ENCODE data around the gene SP110.
"Not testable (repeated sequence)": the region's sequence is repeated elsewhere in the genome, so short reads cannot be mapped to it uniquely, and the experiment has no call there.

SP110 gene

DNA sequence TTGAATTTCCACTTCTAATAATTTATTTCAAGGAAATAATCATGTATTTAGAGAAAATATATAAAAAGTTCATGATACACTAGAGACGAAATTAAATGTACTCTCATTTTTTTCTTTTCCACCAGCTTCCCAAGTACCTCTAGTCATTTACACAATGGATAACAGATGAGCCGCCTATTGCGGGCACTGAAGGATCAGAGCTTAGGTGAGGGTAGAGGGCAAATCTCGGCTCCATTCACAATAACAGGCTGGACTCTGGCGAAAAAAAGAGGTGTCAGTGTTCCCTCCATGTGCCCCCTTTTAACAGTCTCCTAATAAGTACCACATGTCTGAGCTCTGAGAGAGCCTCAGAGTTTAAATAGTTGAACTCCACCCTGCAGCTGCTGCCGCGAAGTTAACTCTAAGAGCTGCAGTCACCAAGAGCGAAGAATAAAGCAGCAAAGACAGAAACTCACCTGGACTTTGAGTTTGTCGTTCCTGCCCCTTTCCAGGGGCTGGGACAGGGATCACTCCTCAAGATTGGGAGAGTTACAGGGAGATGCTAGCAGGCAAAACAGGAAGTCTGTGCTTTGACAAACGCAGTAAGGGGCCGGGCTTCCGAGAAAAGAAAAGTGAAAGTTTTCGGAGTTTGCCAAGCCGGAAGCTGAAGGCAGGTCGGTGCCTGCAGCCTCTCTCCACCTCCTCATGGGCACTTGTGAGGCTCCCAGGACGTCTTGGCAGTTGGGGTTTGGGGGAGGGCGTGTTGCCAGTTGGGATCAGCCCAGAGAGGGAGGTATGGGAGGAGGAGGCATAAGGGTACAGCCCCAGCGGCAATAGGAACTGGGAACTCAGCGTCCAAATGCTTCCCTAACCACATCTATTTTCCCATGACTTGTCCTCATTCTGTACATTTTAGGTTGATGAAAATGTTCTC lies at the start of gene SP110:
Gene SP110, minus strand, starts transcription at position 566 of the 913 bp plus-strand sequence. CDS start 3,057 bp downstream, outside the sequence.
- DNase-seq (ENCODE audit: low read depth in 2 of 2) = peak; percentile 53 to 69

DNA sequence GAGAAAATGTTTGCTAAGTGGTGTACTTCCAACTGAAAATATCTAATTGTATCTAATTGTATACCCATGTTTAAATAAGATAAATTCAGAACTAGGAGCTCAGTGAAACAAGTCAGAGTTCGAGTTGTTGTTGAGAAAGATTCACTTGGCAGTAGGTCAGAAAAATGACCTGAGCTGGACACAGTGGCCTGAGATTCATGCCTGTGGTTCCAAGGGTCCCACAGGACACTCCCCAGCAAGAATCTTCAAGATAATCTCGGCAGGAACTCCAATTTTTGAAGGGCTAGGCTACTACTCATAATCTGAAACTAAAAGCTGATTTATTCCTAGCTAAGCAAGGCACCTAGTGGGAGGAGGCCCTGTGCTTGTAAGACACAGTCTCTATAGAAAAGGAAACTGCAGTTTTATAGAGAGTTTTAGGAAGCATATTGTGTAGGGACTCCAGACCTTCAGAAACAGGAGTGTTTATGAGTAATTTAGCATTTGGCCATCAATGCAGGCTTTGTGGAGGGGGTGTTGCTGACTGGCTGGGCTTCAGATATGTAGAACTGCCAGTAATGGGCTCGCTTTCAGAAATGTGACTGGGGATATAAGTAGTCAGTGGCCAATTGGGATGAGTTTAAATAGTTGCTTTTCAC lies 48.9 kb upstream of the SP110 start:
- no peak for DNase-seq (ENCODE audit: low read depth in 2 of 2)

DNA sequence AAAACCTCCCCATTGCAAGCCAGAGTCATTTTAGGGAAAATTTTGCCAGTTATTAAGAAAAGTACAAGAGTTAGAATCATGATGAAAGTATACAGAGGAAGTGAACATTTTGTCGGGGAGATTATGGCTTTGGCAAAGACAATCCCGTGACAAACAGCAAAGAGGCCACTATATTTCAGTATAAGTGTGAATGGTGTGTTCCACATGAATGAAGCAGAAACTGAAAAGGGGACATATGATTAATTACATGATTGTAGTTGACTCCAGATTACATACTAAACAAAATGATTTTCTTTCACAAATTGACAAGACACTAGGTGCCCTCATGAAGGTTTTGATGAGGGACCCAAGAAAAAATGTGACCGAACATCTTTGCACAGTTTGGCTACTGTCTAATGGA lies 47.8 kb upstream of the SP110 start:
- DNase-seq (ENCODE audit: low read depth in 2 of 2) = no peak

DNA sequence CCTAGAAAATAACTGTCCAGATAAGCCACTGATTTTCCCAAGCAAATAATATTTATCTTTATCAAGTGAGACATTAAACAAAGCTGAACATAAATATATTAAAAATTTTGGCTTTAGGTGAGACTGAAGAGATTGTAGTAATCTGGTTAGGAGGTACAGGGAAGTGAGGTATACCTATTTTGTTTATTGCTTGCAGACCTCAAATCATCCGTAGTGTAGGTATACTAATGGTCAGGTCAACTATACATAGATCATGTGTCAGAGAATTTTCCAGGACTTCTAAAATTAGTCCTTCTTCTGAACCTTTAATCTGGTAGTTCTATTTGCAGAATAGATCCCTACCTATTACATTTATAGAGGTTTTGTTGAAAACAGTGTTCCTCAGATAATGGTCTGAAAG lies 47.3 kb upstream of the SP110 start:
- no peak for DNase-seq (ENCODE audit: low read depth in 2 of 2)

DNA sequence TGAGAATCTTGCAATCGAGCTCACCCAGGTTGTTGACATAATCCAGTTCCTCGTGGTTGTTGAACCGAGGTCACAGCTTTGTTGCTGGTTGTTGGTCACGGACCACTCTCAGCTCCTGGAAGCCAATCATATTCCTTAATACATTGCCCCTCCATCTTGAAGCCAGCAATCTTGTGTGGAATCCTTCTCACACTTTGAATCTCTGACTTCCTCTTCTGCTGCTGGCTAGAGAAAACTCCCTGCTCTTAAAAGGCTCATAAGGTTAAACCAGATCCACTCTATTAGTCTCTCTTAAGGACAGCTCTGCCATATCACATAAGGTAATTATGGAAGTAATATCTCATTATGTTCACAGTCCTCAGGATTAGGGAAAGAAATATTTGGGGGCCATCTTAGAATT lies 46.9 kb upstream of the SP110 start:
- no peak for DNase-seq (ENCODE audit: low read depth in 2 of 2)

DNA sequence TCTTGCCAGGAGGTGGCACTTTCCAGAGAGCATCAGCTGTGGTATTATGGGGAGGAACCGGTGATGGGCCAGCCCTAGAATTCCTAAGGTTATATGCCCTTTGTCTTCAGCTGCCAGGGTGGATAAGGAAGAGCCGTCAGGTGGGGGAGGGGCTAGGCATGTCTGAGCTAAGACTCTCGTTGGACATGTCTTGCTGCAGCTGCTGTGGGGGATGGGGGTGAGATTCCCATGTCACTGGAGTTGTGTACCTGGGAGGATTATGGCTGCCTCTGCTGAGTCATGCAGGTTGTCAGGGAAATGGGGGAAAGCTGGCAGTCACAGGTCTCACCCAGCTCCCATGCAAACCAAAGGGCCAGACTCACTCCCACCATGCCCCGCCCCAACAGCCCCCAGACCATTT lies 45.2 kb upstream of the SP110 start:
- not testable (repeated sequence) for DNase-seq (ENCODE audit: low read depth in 2 of 2)

DNA sequence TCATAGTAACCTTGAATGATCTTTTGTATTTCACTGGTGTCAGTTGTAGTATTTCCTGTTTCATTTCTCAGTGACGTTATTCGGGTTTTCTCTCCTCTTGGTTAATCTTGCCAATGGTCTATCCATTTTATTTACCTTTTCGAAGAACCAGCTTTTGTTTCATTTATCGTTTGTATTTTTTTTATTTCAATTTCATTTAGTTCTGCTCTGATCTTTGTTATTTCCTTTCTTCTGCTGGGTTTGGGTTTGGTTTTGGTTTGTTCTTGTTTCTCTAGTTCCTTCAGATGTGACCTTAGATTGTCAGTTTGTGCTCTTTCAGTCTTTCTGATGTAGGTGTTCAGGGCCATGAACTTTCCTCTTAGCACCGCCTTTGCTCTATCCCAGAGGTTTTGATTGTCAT lies 42.5 kb upstream of the SP110 start:
- no peak for DNase-seq (ENCODE audit: low read depth in 2 of 2)

DNA sequence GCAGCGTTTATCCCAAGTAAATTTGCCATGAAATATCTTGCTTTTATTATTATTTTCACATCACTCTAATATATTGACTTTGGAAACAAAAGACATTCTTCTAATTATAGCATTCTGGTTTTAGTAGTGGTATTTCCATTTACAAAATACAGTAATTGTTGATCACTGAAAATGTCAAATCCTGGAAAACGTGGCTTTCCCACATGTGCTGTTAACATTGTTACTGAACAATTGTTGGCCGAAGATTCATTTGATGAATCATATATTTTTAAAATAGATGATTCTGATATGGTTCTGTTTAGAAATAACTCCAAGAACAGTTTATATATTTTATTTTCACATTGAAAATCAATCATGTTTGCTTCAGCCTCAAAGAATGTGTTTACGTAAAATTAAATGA lies 38.7 kb upstream of the SP110 start:
- no peak for DNase-seq (ENCODE audit: low read depth in 2 of 2)

DNA sequence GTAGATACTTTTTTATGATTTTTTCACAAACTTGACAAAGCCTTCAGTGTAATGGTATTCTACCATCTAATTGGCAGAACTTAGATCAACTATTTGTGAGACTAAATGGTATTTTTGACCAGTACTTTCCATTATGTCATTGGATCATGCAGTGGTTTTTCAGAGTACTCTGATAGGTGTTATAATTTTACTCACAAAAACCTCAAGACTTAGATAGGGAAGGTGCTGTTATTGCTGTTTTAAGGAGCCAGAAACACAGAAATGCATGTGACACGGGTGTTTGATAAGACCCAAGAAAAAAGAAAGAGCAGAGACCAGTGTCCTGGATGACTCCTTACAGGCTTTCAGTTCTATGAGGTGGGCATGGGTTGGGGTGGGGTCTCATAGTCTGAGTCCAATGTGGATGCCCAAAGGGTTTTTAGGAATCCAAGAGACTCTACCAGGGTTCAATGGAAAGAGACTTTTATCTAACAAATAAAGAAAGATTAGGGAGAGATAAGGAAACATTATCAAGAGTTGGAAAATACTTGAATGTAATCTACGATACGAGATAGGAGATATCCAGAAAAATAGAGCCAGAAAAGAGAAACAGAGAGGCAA lies 37.0 kb upstream of the SP110 start:
- DNase-seq (ENCODE audit: low read depth in 2 of 2) = no peak

DNA sequence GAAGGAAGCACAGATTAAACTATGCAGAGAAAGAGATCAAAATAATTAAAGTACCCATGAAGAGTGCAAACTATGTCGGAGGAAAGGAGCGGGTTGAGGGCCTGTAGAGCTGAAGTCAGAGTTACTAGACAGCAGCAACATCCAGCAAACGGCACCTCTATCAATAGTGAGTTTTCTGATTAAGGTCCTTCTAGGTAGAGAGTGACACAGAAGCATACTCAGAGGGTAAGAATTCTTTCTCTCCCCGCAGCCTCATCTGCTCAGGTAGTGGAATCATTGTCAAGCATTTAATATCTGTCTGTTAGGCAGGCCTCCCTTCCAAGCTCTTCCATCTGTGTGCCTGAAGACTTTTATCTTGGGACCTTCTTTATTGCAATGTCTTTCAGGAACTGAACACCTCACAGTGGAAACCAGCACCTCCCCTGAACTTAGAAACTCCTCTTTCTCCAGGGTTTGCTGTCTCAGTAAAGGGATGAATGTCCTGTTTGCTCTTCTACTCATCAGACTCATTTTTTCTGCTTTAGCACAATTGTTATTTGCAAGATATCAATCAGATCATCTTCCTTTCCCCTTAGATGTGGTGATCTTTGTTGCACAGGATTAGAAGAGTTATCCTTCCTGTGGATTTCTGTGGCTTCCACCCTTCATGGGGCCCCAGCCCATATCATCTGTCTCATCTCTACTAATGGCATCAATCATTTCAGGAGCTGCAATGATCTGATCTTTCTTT lies 34.5 kb upstream of the SP110 start:
- DNase-seq (ENCODE audit: low read depth in 2 of 2) = no peak

DNA sequence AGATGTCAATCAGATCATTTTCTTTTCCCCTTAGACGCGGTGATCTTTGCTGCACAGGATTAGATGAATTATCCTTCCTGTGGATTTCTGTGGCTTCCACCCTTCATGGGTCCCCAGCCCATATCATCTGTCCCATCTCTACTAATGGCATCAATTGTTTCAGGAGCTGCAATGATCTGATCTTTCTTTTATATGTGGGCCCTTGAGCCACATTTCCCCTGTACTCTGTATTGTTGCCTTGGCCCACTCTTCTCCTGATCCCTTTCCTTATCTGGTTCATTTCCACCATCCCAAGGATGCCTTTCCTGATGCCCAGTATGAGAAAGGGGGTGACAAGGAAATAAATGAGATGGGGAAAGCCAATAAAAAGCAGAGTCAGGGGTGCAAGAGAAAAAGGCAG lies 30.4 kb upstream of the SP110 start:
- DNase-seq (ENCODE audit: low read depth in 2 of 2) = no peak

DNA sequence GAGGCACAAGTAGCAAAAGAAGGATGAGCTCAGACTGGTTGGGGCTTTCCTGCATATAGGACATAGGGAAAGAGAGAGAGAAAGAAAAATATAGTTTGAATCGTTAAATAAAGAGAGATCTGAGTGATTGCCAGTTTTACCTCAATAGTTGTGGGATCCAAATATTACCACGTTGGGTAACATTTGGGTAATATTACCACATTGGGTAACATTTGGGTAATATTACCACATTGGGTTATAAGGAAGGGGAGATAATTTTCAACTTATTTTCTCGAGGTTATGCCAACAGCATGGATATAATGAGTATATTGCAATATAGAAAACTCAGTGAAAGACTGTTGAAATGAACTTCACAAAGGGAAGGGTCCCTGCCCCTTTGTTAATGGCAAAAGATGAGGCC lies 26.4 kb upstream of the SP110 start:
- DNase-seq (ENCODE audit: low read depth in 2 of 2) = no peak

DNA sequence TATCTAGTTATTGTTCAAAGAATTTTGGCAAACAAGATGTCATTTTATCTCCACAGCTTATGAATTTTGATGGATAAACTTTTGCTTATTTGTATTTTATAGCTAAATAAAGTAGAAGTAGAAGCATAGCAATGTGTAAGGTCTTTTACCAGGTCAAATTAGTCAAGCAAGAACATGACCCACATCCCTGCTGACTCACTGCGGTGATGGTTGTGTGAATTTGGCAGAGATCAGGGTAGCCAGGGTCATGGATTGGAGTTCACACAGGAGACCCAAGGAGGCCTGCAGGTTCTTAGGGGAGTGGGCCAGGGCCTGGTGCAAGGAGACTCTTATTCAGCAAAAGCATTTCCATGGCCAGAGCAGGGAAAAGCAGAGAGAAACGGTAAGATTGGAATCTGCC lies 24.4 kb upstream of the SP110 start:
- no peak for DNase-seq (ENCODE audit: low read depth in 2 of 2)

DNA sequence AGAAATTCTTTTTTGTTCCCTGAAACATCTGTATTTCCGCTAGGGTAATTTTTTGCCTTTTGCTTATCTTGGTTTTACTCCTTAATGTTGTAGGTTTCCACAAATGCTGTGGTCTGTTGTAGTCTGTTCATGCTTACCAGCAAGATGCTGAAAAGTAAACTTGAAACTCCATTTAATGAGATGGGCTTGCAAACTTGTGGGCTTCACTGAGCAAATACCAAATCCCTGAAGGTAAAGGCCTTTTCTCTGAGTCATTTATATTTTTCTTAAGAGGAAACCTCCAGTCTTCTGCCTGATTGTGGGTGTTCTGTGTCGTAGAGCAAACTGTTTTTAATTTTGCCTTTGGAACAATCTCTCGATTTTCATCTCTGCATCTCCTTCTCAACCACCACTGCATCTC lies 15.1 kb upstream of the SP110 start:
- DNase-seq (ENCODE audit: low read depth in 2 of 2) = no peak

DNA sequence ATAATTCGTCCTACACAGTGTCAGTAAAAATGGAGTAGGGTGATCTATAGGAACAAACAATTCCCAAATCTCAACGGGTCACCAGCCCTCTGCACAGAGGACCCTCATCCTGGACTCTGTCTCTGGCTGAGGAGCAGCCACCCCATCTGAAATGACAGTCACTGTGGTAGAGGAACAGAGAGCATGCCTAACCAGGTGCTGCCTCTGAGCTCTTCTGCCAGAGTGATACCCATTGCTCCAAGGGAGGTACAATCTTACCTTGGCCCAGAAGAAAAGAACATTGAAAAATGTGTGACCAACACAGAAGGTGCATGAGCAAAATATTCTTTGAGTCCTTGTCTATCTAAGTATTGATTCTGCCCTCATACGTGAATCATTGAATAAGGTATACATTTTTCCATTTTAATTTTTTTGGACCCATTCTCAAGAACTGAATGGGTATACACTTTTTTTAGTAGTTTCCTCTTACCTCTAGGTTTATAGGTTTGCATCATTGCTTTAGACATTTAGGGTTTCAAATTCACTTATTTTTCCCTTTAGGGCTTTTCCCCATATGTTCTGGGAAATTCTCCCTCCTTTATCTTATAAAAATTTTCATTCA lies 14.4 kb upstream of the SP110 start:
- DNase-seq (ENCODE audit: low read depth in 2 of 2) = no peak

DNA sequence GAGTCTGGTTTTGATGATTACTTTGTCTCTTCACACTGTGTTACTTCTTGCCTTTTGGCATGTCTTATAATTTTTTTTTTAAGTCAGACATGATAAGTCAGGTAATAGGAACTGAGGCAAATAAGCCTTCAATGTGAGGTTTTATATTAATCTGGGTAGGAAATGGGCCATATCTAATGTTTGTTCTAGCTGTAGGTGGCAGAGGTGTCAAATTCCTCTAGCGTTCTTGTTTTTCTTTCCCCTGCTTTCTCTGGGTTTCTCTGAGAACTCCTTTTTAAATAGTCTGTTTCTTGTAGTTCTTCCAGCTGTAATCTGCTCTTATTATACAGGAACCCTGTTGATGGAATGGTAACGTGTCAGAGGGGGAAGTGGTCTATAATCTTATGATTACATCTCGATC lies 11.5 kb upstream of the SP110 start:
- DNase-seq (ENCODE audit: low read depth in 2 of 2) = no peak

DNA sequence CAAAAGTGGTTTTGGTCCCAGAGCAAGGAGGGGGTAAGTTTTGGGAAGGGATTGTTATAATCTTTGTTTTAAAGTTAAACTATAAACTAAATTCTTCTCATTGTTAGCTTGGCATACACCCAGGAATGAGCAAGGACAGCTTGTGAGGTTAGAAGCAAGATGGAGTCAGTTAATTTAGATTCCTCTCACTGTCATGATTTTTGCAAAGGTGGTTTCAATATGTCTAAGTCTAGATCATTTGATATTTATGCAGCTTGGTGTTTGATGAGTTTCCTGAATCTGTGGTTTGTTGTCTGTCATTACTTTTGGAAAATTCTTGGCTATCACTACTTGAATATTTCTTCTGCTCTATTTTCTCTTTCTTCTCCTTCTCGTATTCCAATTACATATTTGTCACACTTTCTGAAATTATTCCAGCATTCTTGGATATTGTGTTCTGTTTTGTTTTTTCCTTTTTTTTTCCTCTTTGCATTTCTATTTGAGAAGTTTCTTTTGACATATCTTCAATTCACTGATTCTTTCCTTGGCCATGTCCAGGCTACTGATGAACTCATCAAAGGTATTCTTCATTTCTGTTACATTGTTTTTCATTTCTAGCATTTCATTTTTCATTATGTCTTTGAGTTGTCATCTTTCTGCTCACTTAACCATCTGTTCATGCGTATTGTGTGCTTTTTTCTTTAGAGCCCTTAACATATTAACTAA lies 10.9 kb upstream of the SP110 start:
- no peak for DNase-seq (ENCODE audit: low read depth in 2 of 2)

DNA sequence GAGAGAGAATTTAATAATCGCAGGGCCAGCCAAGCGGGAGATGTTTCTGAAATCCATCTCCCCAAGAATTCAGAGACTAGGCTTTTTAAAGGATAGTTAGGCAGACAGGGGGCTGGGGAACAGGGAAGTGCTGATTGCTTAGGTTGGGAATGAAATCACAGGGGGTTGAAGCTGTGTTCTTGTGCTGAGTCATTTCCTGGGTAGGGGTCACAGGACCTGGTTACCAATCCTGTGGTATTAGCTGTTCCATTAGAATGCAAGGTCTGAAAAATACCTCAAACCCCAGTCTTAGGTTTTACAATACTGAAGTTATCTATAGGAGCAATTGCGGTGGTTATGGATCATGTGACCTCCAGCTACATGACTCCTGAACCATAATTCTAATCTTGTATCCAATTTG lies 10.3 kb upstream of the SP110 start:
- no peak for DNase-seq (ENCODE audit: low read depth in 2 of 2)

DNA sequence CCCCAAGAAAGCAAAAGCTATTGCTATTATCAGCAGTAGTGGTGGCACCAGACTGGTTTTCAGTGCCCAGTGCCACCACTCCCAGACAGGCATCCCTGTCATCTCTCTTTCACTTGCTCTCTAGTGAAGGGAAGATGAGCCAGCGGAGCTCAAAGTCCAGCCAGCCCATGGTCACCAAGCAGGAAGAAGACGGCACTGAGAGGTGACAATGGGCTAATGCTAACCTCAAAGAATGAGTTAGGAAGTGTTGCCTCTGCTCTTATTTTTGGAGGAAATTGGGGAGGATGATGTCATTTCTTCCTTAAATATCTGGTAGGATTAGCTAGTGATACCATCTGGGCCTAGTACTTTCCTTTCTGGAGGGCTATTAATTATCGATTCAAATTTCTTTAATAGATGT lies 7.4 kb upstream of the SP110 start:
- DNase-seq (ENCODE audit: low read depth in 2 of 2) = no peak

DNA sequence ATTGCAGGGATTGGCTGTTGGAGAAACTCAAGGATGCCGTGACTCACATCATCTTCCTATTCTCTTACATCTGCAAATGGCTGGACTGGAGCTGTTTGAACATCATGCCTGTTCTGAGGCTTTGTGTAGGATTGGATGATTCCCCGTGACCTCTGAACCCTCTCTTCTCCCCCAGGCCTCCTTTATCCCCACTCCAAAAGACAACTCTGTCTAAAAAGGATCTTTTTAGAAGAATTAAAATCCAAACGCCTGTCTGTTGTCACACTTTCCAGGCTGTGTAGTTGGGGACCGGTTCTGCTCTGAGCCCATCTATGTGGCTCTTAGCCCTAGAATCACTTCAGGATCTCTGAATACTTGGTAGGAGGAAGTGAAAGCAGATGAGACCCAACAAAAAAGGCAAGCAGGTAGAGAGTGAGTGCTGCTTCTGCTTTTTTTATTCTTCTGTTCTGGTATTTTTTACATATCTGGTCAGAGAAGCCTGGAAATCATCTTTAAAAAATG lies 6.3 kb upstream of the SP110 start:
- no peak for DNase-seq (ENCODE audit: low read depth in 2 of 2)

DNA sequence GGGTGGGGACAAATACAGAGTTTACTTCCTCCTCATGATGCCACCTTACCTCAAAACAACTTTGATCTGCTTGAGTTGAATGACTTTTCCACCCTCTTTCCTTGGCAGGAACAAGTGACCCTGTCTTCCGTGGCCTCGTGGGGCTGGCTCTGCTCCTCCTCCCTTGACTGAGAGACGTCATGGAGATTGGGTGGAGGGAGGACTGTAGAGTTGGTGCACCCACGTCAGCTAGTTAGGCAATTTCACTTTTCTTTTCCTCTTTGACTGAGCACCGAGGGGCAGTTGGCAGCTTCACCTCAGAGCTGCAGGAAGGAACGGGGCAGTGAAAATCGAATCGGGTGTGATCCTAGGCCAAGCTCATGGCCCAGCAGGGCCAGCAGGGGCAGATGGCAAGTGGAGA lies 5.7 kb upstream of the SP110 start, which contains the start of gene SP140:
Gene SP140, plus strand, starts transcription at position 251 of the 400 bp plus-strand sequence. Its CDS starts 109 bp downstream, at position 360.
- DNase-seq (ENCODE audit: low read depth in 2 of 2) = peak; percentile 65 to 67

All from stimulated activated CD4-positive, alpha-beta T cell treated with anti-CD3 and anti-CD28 coated beads, Interleukin-12 subunit alpha, Interleukin-12 subunit beta, amount 100 ng/mL, for 24 hours (primary cell).